Measurements from ENCODE around the gene SPC25.

DNA sequence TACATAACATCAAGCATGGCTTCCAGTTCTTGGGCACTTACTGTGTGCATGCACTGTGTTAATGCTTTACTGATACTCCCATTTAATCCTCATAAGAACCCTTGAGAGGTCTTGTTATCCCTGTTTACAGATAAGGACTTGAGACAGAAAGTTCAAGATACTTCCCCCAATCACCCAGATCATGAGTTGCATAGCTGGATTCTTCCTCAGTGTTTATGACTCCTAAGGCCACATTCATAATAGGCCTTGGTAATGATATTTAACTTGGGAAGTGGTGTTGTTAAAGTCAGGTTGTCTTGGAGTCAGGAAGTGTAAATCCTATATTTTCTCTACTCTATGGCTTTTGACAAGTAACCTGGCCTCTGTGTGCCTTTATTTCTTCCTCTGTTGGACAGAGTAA lies 65.1 kb downstream of the SPC25 start:
- TF ChIP-seq, protein P1, sequence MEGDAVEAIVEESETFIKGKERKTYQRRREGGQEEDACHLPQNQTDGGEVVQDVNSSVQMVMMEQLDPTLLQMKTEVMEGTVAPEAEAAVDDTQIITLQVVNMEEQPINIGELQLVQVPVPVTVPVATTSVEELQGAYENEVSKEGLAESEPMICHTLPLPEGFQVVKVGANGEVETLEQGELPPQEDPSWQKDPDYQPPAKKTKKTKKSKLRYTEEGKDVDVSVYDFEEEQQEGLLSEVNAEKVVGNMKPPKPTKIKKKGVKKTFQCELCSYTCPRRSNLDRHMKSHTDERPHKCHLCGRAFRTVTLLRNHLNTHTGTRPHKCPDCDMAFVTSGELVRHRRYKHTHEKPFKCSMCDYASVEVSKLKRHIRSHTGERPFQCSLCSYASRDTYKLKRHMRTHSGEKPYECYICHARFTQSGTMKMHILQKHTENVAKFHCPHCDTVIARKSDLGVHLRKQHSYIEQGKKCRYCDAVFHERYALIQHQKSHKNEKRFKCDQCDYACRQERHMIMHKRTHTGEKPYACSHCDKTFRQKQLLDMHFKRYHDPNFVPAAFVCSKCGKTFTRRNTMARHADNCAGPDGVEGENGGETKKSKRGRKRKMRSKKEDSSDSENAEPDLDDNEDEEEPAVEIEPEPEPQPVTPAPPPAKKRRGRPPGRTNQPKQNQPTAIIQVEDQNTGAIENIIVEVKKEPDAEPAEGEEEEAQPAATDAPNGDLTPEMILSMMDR (optimal IDR thresholded peaks at IDR 0.05 in 1 of 3, IDR thresholded peaks at IDR 0.05 in 1 of 3, conservative IDR thresholded peaks at IDR 0.05 in 1 of 3; ENCODE audit: extremely low read depth in 1 of 3, insufficient read depth in 2 of 3, low read length in 3 of 3): no peak
- TF ChIP-seq EZH2 (IDR thresholded peaks at IDR 0.05; ENCODE audit: low read length): no peak
